Stimulated activated naive CD8-positive, alpha-beta T cell treated with anti-CD3 and anti-CD28 coated beads, Interleukin-15, Interleukin-2, amounts not matched to agents 100 U/mL and 50 U/mL, for 24 hours (primary cell): ENCODE measurements around the gene CIITA.
"Not testable (repeated sequence)": the region's sequence is repeated elsewhere in the genome, so short reads cannot be mapped to it uniquely, and the experiment has no call there.

Experiments
- ATAC-seq: fragments of 150-1000 bp; cut with Tn5 transposase; one replicate; pipeline ENCODE4 v1.10.0; 2021
- DNase-seq: peaks from one replicate; pipeline ENCODE4 v3.0.0; 2021

Gene CIITA

DNA sequence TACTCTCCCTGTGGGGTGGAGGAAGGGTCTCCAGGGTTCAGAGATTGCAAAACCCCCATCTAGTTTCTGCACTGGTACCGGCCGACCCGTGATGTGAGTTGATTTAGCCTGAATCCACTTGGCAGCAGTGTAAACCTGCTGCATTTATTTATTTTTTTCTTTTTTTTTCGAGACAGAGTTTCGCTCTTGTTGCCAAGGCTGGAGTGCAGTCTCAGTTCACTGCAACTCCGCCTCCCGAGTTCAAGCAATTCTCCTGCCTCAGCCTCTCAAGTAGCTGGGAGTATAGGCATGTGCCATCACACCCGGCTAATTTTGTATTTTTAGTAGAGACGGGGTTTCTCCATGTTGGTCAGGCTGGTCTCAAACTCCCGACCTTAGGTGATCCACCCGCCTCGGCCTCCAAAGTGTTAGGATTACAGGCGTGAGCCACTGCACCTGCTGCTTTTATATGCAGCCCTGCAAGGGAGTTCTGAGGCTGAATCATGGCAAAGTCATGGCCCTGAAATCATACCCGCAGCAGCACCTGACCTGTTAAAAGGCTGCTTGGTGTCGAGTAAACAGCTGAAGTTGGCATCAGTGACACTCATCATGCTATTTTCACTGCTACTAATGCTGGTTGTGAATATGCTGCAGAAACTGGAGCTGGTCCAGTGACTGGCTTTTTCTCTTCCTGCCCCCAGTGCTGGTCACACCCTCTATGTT is 43.9 kb downstream of the CIITA start:
- DNase-seq (no peak), ATAC-seq (no peak)

DNA sequence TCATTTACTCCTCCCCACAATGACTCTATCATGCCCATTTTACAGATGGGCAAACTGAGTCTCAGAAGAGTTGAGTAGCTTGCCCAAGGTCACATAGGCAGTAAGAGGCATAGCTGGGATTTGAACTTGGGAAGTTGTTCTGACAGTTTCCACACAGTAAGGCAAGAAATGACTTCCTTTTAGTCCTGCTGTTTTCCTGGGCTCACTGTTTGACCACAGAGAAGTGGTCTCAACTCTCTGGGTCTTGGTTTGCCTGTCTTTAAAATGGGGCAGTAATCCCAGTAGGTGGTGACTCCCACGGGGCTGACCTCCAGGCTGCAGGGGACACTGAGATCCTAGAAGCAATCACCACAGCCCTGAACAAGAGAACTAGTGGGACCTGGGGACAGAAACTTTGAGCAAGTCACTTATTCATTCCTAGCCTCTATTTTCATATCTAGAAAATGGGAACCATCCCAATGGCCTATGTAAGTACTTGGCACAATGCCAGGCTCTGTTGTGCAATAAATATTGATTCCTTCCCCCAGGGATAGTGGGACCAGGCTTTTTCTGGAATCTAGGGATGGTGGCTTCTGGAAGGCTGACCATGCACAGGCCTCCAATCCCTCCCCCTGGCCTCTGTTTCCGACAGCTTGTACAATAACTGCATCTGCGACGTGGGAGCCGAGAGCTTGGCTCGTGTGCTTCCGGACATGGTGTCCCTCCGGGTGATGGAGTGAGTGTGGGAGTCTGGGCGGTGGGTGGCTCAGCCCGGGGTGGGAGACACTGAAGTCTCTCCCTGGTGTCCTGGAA is 44.7 kb downstream of the CIITA start:
- DNase-seq (no peak), ATAC-seq (no peak)

DNA sequence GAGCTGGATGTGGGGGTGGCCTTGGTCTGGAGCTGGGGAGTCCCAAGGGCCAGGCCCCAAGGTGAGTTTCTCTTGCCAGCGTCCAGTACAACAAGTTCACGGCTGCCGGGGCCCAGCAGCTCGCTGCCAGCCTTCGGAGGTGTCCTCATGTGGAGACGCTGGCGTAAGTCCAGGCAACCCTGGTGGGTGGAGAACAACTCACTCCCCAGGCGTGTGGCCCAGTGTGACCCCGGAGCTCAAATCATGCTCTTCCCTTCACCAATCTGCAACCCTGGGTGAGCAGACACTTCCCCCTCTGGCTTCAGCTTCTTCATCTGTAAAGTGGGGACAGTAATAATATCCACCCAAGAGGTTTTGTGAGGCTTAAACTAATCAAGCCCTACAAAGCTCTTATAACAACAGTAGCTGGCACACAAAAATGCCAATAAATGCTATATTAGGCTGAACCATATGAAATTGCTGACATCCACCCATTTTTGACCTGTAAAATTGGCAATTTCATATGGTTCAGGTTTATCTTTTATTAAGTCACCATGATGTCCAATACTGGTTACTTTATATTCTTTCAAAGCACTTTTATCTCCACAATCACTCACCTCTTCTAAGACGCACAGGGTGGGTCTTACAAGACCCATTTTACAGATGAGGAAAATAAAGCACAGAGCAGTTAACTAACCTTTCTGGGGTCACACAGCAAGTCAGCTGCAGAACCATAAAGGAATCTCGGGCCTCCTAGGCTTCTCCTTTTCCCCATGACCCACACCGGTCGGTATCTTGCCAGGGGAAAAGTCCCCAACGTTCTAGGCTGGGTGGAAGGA is 45.5 kb downstream of the CIITA start:
- DNase-seq = no peak
- ATAC-seq = no peak

DNA sequence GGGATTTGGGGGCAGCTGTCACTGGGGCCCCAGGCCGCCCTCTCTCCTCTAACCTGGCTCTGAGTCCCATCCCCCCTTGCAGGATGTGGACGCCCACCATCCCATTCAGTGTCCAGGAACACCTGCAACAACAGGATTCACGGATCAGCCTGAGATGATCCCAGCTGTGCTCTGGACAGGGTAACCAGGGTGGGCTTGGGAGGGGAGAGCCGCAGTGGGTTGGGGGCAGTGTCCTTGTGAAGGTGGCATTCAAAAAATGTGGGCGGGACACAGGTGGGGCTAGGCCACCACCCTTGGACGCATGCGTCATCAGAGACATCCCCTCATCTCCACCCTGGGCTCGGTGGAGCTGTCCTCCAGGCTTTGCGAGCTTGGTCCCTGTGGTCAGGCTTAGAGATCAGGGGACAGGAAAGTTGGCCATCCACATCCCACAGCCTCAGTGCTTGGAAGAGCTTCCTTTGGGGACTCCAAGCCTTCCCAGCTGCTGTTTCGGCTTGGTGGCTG is 46.2 kb downstream of the CIITA start:
- no peak for ATAC-seq
- DNase-seq = no peak

DNA sequence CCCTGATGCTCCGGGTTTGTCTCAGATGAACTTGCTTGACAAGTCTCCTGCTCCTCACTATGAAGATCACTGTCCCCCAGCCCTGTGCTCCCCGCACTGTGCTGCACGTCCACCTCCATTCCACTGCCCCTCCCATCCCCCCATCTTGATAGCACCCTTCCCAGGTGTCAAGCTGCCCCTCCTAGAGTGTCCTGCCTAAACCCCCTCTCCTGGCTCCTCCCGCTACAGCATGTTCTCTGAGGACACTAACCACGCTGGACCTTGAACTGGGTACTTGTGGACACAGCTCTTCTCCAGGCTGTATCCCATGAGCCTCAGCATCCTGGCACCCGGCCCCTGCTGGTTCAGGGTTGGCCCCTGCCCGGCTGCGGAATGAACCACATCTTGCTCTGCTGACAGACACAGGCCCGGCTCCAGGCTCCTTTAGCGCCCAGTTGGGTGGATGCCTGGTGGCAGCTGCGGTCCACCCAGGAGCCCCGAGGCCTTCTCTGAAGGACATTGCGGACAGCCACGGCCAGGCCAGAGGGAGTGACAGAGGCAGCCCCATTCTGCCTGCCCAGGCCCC is 46.7 kb downstream of the CIITA start:
- no peak for ATAC-seq
- DNase-seq = no peak

DNA sequence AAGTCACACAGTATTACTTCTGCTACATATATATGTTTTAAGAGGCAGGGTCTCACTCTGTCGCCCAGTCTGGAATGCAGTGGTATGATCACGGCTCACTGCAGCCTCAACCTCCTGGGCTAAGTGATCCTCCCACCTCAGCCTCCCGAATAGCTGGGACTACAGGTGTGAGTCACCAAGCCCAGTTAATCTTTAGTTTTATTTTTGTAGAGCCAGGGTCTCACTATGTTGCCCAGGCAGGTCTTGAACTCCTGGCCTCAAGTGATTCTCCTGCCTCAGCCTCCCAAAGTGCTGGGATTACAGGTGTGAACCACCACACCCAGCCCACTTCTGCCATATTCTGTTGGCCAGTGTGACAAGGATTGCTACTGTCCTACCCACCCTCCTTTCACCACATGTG is 48.3 kb downstream of the CIITA start:
- ATAC-seq, DNase-seq: not testable (repeated sequence)

DNA sequence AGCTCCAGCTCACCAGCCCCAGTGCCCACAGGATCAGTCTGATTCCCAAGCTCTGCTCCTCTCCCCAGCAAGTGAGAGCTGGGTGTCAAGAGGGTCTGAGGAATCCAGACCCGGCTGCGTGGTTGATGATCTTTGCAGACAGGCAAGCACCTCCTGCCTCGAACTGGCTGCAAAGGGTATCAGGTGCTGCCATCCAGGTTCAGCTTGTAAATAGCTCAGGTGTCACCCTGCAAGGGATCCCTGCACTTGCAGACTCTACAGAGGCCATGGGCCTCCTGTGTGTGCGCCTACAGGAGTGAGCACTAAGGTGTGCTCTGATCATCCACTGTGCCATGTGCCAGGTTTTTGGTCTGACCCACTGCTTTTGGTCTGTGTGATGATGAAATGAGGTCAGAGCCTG is 49.1 kb downstream of the CIITA start:
- ATAC-seq = no peak
- no peak for DNase-seq

DNA sequence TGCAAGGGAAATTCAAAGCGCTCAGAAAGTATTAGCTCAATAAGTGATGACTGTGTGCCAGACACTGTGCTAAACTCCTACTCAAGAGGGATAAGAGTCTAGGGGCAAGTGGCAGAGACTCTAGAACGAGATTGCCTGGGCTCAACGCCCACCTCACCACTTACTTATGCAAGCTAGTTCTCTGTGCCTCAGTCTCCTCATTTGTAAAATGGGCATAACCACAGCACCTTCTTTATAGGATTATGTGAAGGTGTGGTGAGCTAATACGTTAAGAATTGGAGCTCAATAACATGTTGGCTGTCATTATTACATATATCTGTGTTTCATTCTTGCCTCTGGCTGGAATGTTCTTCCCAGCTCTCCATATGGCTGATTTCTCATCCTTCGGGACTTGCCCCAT is 49.9 kb downstream of the CIITA start:
- no peak for ATAC-seq
- DNase-seq = no peak

DNA sequence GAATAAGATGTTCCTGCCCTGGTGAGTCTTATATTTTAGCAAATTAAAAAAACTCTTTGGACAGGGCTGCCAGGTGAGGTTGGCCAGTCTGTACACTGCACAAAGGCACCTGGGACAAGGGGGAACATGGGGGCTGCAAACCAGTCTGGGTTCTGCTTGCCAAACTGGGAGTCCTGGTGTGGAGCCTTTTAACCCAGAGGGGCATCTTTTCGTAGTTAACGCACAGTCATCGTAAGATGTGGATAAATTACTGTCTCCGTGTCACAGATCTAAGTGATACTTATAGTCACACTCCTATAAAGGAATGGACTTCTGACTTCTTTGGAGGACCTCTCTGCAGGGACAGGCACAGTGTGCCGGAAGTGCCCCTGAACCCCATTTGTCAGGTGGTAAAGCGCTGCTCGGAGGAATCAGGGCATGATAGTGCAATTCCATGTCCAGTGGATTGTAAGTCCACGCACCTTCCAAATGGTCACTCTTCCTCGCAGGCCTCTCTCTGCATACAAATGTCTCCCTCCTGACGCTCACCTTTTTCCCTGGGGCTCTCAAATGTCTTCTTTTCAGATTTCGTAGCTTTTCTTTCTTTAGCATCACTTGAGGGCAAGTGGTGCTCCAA is 50.6 kb downstream of the CIITA start:
- DNase-seq (no peak), ATAC-seq (no peak)

DNA sequence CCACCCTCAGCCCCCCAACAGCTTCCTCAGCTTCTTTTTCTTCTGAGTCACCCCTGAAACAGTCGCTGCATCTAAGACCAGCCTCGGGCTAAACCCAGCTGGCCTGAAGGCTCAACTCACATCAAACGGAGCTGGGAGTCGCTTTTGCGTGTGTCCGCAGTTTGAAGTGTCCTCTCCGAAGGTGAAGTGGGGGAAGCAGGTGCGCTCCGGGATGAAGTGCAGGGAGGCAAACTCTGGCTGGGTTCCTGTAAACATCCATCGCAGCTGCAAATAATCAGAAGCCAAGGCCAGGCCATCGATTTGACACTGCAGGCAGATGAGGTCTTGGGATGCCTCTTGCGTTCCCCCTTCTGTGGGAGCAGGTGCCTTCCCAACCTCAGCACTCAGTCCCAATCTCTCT is 52.1 kb downstream of the CIITA start:
- not testable (repeated sequence) for ATAC-seq, DNase-seq

DNA sequence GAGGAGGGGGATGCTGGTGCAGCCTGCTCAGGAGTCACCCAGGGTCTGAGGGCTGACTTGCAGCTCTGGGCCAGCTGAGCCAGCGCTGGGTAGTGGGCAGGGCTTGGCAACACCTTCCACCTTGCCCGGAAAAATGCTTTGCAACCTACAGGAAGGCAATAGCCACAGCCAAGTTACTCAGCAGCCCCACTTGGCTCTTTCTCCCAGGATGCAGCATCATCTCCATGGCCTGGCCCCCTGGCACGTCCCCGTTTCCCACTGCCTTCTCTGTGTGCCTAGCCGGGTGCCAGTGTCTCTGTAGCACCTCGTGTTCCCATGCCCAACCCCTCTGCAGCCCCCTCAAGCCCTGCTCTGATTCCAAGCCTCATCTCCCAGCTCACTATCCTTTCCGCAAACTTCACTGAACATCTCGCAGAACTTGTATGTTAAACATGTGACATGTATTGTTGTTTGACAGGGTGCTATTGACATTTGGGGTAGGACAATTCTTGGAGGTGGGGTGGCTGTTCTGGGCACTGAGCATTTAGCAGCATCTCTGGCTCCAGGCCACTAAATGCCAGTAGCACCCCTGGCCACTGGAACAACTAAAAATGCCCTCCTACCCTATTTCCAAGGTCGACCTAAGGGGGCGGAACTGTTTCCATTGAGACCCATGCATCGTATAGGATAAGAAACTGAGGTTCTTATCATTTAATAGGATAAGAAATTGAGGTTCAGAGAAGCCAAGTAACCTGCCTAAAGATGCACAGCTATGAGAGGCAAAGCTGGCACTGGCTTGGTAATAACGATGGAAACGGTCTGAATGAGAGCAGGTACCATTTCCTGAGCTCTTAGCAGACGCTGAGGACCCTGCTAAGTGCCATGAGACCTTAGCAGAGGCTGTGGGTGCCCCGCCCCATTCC is 53.1 kb downstream of the CIITA start:
- ATAC-seq = no peak
- DNase-seq = no peak

DNA sequence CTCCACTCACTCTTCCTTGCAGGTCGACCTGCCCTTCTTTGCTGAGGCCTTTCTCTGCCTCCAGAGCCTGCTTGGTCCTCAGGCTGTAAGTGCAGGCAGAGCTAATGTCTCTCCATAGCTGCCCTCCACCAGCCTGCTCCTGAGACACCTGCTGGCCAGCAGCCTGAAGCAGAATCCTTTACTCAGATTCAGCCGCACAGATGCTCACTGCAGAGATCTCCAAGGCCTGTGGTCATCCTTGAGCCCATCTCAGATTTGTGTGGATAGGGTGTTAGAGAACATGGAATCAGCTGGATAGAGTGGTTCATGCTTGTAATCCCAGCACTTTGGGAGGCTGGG is 53.7 kb downstream of the CIITA start:
- no peak for ATAC-seq
- no peak for DNase-seq

DNA sequence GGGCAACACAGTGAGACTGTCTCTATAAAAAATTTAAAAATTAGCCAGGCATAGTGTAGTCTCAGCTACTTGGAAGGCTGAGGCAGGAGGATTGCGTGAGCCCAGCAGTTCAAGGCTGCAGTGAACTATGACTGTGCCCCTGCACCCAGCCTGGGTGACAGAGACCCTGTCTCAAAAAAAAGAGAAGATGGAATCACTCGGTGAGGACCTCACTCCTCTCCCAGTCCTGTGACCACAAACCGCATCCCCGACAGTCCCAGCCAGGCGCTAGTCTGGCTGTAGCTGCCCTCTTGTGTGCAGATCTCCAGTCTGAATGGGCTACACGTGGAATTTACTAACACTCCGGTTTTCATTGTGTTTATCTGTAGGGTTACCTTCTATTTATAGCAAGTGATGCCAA is 54.1 kb downstream of the CIITA start:
- no peak for ATAC-seq
- DNase-seq = no peak

DNA sequence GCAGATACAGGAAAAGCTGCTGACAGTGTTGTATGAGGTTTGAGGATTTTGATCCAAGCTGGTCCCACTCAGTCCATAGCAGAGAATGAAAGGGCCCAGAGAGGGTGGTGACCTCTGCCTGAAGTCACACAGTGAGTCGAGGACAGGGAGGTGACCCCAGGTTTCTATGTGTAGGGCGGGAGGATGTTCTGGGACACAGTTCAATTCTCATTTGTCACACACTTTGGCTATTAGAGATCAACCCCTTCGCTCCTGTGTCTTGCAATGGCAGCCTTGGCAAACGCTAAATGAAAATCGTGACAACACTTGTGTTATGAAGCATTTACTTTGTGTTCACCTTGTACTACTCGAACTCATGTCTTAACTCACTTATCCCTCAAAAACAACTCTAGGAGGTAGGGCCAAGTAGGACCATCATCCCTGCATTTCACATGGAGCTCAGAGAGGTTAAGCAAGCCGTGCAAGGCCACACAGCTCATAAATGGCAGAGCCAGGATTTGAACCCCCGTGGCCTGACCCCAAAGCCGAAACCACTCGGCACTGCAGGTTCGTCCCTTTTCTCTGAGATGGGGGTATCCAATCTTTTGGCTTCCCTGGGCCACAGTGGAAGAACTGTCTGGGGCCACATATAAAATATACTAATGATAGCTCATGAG is 55.1 kb downstream of the CIITA start:
- DNase-seq = no peak
- ATAC-seq = no peak

DNA sequence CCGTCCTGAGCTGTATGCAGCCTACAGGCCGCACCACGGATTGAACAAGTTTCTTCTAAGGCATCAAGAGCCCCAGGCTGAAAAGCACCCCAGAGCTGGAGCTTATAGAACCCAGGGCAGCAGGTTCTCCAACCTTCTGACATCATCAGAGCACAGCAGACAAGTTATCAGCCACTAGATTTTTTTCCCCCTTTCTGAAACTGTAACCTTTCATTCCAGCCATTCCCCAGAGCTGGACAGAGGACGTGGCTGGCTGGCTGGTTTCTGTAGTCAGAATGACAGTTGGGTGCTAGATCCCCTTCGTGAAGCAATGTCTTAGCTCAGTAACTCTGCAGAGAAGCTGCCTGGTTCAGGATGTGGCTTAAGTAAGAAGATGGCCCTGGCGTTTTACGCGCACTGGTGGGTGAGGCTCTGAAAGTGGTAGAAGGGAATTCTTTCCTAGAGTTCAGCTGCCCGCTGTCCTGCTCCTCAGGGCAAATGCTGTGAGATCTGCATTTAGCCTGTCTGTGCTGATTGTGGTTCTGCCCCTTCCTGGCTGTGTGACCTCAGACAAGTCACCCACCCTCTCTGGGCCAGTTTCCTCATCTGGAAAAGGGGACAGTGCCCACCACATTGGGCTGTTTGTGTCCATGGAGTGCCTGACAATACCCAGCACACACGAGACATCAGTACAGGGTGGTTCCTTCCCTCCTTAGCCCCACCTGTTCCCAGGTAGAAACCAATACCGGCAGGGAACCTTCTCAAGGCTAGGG is 56.1 kb downstream of the CIITA start:
- DNase-seq (no peak), ATAC-seq (no peak)

DNA sequence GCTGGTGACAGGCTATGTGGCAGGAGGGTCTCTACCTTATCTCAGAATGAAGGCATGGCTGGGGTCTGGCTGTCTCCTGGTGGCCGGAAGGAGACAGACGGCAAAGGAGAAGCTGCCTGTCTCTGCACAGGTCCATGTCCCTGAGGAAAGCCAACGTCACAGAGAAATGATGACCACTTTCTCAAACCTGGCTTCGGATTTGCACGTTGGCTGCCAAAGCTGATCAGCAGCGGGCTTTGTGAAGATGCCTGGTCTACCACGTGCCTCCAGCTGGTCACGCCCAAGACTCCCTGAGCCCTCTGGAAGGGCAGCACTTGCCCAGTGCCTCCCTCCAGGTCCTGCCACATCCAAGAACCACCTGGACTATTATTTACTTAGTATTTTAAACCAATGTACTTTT is 56.9 kb downstream of the CIITA start:
- ATAC-seq (no peak), DNase-seq (no peak)

DNA sequence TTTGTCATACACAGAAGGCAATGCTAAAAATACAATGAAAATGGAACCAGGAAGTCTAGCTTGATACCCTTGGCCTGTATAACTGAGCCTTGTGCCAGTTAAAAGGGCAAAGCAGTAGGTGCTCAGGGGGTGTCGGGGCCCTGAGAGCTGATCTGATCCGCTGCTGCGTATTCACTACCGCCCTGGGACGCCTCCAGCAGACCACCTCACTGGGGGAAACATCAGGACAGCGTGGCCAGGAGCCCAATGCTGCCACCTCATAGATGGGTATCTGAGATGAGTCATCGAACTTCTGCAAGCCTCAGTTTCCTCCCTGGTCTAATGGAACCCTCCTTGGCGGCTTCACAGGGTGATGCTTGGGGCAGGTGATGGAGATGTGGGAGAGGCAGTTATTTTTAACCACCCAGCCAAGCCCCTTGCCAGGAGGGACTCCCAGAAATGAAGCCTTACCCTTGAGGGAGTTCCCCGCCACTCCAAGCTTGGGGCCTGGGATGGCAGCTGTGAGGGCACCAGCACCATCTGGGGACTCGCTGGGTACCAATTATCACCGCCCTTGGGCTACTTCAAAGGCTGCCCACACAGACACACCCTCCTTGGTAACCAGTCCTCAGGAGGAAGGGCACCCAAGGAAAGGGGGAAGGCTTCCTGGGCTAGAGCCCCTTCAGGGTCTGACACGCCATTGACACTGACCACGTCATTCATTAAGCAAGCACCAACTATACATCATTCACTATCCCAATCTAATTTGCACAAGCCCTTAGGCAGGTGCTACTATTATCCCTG is 57.5 kb downstream of the CIITA start:
- ATAC-seq (no peak), DNase-seq (no peak)

DNA sequence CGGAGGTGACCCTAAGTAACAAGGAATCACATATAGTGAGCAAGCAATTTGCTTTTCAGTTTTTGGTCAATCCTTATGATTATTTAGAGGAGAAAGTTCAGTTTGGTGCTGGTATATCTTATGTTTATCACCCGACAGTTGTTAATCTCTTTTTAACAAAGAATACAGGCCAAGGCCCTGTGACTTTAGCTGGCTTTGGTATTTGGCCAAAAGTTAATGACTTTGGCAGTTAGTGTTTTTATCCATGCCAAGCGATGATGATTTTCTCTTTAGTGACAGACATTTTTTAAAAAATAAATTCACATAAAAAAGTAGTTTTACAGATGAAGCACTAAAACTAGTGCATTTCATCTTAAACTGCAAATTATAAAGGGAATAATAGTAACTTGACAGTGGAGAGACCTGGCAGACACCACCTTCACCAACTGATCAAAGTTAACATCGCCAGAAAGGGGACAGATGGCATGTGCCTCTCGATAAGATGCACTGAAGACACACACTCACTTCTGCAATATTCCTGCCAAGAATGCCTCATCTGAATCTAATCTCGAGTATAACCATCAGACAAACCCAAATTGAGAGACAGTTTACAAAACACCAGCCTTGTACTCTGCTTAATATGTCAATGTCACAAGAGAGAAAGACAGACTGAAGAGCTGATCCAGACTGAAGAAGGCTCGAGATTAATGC is 58.4 kb downstream of the CIITA start:
- no peak for ATAC-seq
- DNase-seq = no peak
